Transverse colon (tissue), 4 donors: ENCODE measurements around the gene TPST2. TPM values are rescaled to one million over a fixed set of nuclear protein-coding genes. Genes with fewer than 3 reads are reported as not detected.

Experiments
- DNase-seq: peaks from one replicate; pipeline ENCODE4 v3.0.0-alpha.2; 2019
- H3K27ac ChIP-seq, 4 donors: fragments of 200-600 bp; sonication (generic); 2 replicates each; pipeline ENCODE4 v1.5.1; 2016 to 2018; ENCODE audit warnings: inconsistent platforms in 4 of 4
- H3K27me3 ChIP-seq: fragments of 200-600 bp; sonication (generic); 2 replicates; pipeline ENCODE4 v1.5.1; 2017; ENCODE audit warnings: inconsistent platforms
- H3K36me3 ChIP-seq, 4 donors: fragments of 200-600 bp; sonication (generic); 2 replicates each; pipeline ENCODE4 v1.5.1; 2017 to 2019; ENCODE audit warnings: inconsistent platforms in 4 of 4
- H3K4me1 ChIP-seq, 4 donors: fragments of 200-600 bp; sonication (generic); 2 replicates each; pipeline ENCODE4 v1.5.1; 2017 to 2020; ENCODE audit warnings: inconsistent platforms in 4 of 4
- H3K4me3 ChIP-seq, 4 donors: fragments of 200-600 bp; sonication (generic); 1 replicate in 1 of 4; 2 replicates in 3 of 4; pipeline versions ENCODE4 v1.5.1 to v1.6.1; 2017 to 2019; ENCODE audit warnings: inconsistent platforms in 4 of 4
- H3K9me3 ChIP-seq, 2 donors: fragments of 200-600 bp; sonication (generic); 2 replicates each; pipeline ENCODE4 v1.5.1; 2017 to 2019; ENCODE audit warnings: inconsistent platforms in 2 of 2
- CTCF ChIP-seq, 5 experiments: fragments of 200-600 bp in 3 of 5; fragments of 450-650 bp in 2 of 5; sonication (generic) in 3 of 5; IDR thresholded peaks; 1 replicate in 2 of 5; 2 replicates in 3 of 5; pipeline ENCODE4 v1.5.1; 2016 to 2017; ENCODE audit warnings: antibody characterized with exemption in 5 of 5, inconsistent platforms in 3 of 5, mild to moderate bottlenecking in 2 of 5, moderate library complexity in 1 of 5
- EP300 ChIP-seq: sonication (generic); formaldehyde crosslinking; IDR thresholded peaks from one replicate; pipeline ENCODE4 v1.6.1; 2017; ENCODE audit warnings: antibody characterized with exemption, low read depth
- POLR2A ChIP-seq: fragments of 450-650 bp; IDR thresholded peaks from one replicate; pipeline ENCODE4 v1.6.1; 2016; ENCODE audit warnings: antibody characterized with exemption, mild to moderate bottlenecking, moderate library complexity
- POLR2AphosphoS5 ChIP-seq, 3 donors: sonication (generic); formaldehyde crosslinking; IDR thresholded peaks; one replicate each; pipeline ENCODE4 v1.6.1; 2016; ENCODE audit warnings: antibody characterized with exemption in 3 of 3
- WGBS, 2 donors: methylation state at CpG; one replicate each; pipeline ENCODE4 v1.1.5; 2018; ENCODE audit warnings: low coverage in 1 of 2; 5-methylcytosine and 5-hydroxymethylcytosine counted together
- in situ Hi-C, 4 donors: fragments of 200-750 bp; cut with MboI; loops; one replicate each; pipeline versions ENCODE4 v1.15.0 to v1.15.1; 2017; ENCODE audit warnings: low sequenced_read_pairs in 3 of 4, low pct_ligation_motif_present in 1 of 4, low pct_unique_long_range_greater_than_20kb in 1 of 4
- intact Hi-C: fragments of 100-400 bp; cut with DNase I; formaldehyde crosslinking; loops from one replicate; pipeline ENCODE4 v1.15.1; 2023; ENCODE audit warnings: low total_unique reads
- total RNA-seq, 4 donors: library from RNA; depleted of rRNA; stranded (reverse); fragments of >200 nt; gene quantifications; one replicate each; pipeline ENCODE4 v1.1.0, GENCODE V29; 2016

Gene TPST2
- total RNA-seq, 4 donors from 2014 or later = 14.3 to 35.6 (median 26.8) TPM

GRCh38 chr22:26484360-26484706 lies 105.6 kb downstream of the TPST2 start:
- H3K27ac ChIP-seq = peak overlapping the region; percentile 92 to 95 (median 94)
- no peaks in the 10 kb centered on the region for H3K36me3 ChIP-seq
- H3K27me3 ChIP-seq = no peaks in the 10 kb centered on the region
- in situ Hi-C loops (no loop called here), intact Hi-C loops (no loop called here)
- WGBS, 2 donors = 4 to 7% methylated on average over 3 to 6 of the region's 6 CpGs
- no peaks in the 10 kb centered on the region for H3K9me3 ChIP-seq
- no peak for DNase-seq
- H3K4me1 ChIP-seq = peaks cover 33 to 56% (median 47%) of the 10 kb centered on the region in 4 donors
- TF ChIP-seq CTCF (IDR thresholded peaks at IDR 0.05) (no peak), EP300 (no peak), POLR2AphosphoS5 (IDR thresholded peaks at IDR 0.05) (no peak), POLR2A (no peak)
- peak overlapping the region; percentile 74 to 92 (median 84) for H3K4me3 ChIP-seq

GRCh38 chr22:26483439-26484359 lies 106.2 kb downstream of the TPST2 start, which contains the start of the genes HPS4 and SRRD:
TSS of gene HPS4 (minus strand) at chr22:26483783. CDS start at chr22:26481762, 2,021 bp downstream.
TSS of gene SRRD (plus strand) at chr22:26483877. CDS start at chr22:26483891, 14 bp downstream.
- H3K27me3 ChIP-seq = no peaks in the 10 kb centered on the region
- TF ChIP-seq EP300 (no peak), POLR2A (peak; percentile 93), CTCF (IDR thresholded peaks at IDR 0.05) (peak in 1 of 5 experiments; percentile 11), POLR2AphosphoS5 (IDR thresholded peaks at IDR 0.05) (peak; percentile 94 to 97 (median 96))
- WGBS, 2 donors = 3 to 11% methylated on average over 4 to 19 of the region's 85 CpGs
- intact Hi-C loops (no loop called here), in situ Hi-C loops (no loop called here)
- H3K36me3 ChIP-seq = no peaks in the 10 kb centered on the region
- H3K27ac ChIP-seq = peak within 1 kb of the TSS; percentile 92 to 95 (median 94)
- H3K4me3 ChIP-seq = peak within 1 kb of the TSS; percentile 74 to 92 (median 84)
- H3K9me3 ChIP-seq = no peaks in the 10 kb centered on the region
- peaks cover 33 to 63% (median 51%) of the 10 kb centered on the region in 4 donors for H3K4me1 ChIP-seq
- peak; percentile 93 for DNase-seq

- Histone ChIP-seq H3K36me3 (no peaks in the 10 kb centered on the region), H3K4me3 (peak overlapping the region; percentile 74 to 92 (median 84)), H3K27ac (peak overlapping the region; percentile 92 to 95 (median 94)), H3K4me1 (peaks cover 33 to 65% (median 51%) of the 10 kb centered on the region in 4 donors), H3K9me3 (no peaks in the 10 kb centered on the region), H3K27me3 (no peaks in the 10 kb centered on the region)
- intact Hi-C loops = no loop called here
- no peak for DNase-seq
- WGBS, 2 donors = 7 to 17% methylated on average over 2 to 7 of the region's 7 CpGs
- TF ChIP-seq POLR2A = no peak
- TF ChIP-seq POLR2AphosphoS5 (IDR thresholded peaks at IDR 0.05) = no peak
- no peak for TF ChIP-seq CTCF (IDR thresholded peaks at IDR 0.05)
- TF ChIP-seq EP300 = no peak
- in situ Hi-C loops = no loop called here
Measured at GRCh38 chr22:26483043-26483438, 106.9 kb downstream of the TPST2 start.

GRCh38 chr22:26482161-26482560 lies 107.8 kb downstream of the TPST2 start:
- Histone ChIP-seq H3K4me1 (peaks cover 33 to 65% (median 51%) of the 10 kb centered on the region in 4 donors), H3K36me3 (peaks cover 0 to 6% (median 0%) of the 10 kb centered on the region in 4 donors), H3K27ac (no peak overlapping the region), H3K4me3 (no peak overlapping the region), H3K9me3 (no peaks in the 10 kb centered on the region), H3K27me3 (no peaks in the 10 kb centered on the region)
- WGBS, 2 donors = 33 to 52% methylated on average over 5 of the region's 5 CpGs
- in situ Hi-C loops = no loop called here
- intact Hi-C loops = no loop called here
- DNase-seq = no peak
- TF ChIP-seq POLR2AphosphoS5 (IDR thresholded peaks at IDR 0.05) (no peak), CTCF (IDR thresholded peaks at IDR 0.05) (no peak), POLR2A (no peak), EP300 (no peak)
